ENCODE data around the gene REXO4.
A peak's percentile ranks its signal among the peaks of the same experiment; 100 is the strongest.

Gene REXO4

GRCh38 chr9:133384736-133385321 is 33.0 kb downstream of the REXO4 start:
- Histone ChIP-seq H3K4ac (ENCODE audit: low read depth, low read length) (no peak overlapping the region), H4K91ac (ENCODE audit: low read depth, low read length) (no peak overlapping the region), H3K9me3 (ENCODE audit: insufficient read depth, low read depth, low read length) (peaks cover 15% of the 10 kb centered on the region), H3K18ac (ENCODE audit: low read length) (no peak overlapping the region), H2AK5ac (ENCODE audit: low read length) (no peak overlapping the region), H3K9ac (ENCODE audit: low read length) (no peak overlapping the region), H2BK120ac (ENCODE audit: insufficient read depth, low read length, poor library complexity) (no peak overlapping the region), H3K79me2 (ENCODE audit: control insufficient read depth, insufficient read depth, low read length, poor library complexity) (no peaks in the 10 kb centered on the region), H3K23ac (ENCODE audit: low read length) (no peak overlapping the region), H3K4me2 (ENCODE audit: low read length) (no peak overlapping the region), H2BK12ac (ENCODE audit: low read length) (no peak overlapping the region), H4K12ac (ENCODE audit: low read depth, low read length) (no peak overlapping the region), H3K36me3 (ENCODE audit: control insufficient read depth in 1 of 2, insufficient read depth in 2 of 2, low read length in 2 of 2) (no peaks in the 10 kb centered on the region), H4K8ac (ENCODE audit: low read depth, low read length) (no peak overlapping the region), H3K4me1 (ENCODE audit: control insufficient read depth in 1 of 2, insufficient read depth in 2 of 2, low read length in 2 of 2) (peaks cover 0 to 3% of the 10 kb centered on the region in 2 experiments), H2BK5ac (ENCODE audit: low read depth, low read length, poor library complexity) (no peak overlapping the region), H3K4me3 (ENCODE audit: low read depth, low read length) (no peak overlapping the region), H3K14ac (ENCODE audit: low read length) (no peak overlapping the region), H3K27ac (ENCODE audit: low read depth, low read length) (no peak overlapping the region), H3K79me1 (ENCODE audit: low read length) (no peaks in the 10 kb centered on the region), H3K27me3 (ENCODE audit: insufficient read depth, low read length) (no peaks in the 10 kb centered on the region), H2AFZ (ENCODE audit: insufficient read depth, low read length, poor library complexity) (no peak overlapping the region)
- no peak for DNase-seq
- no CpG with 5 or more reads among the region's 17 CpGs for WGBS (ENCODE audit: extremely low coverage, insufficient coverage, insufficient read length)

- no peaks in the 10 kb centered on the region for H3K36me3 ChIP-seq (ENCODE audit: control insufficient read depth in 1 of 2, insufficient read depth in 2 of 2, low read length in 2 of 2)
- H2AFZ ChIP-seq (ENCODE audit: insufficient read depth, low read length, poor library complexity) = no peak overlapping the region
- no peak overlapping the region for H2BK5ac ChIP-seq (ENCODE audit: low read depth, low read length, poor library complexity)
- H3K9me3 ChIP-seq (ENCODE audit: insufficient read depth, low read depth, low read length) = peaks cover 11% of the 10 kb centered on the region
- H2BK120ac ChIP-seq (ENCODE audit: insufficient read depth, low read length, poor library complexity) = no peak overlapping the region
- peaks cover 0 to 3% of the 10 kb centered on the region in 2 experiments for H3K4me1 ChIP-seq (ENCODE audit: control insufficient read depth in 1 of 2, insufficient read depth in 2 of 2, low read length in 2 of 2)
- H2BK12ac ChIP-seq (ENCODE audit: low read length) = no peak overlapping the region
- no peaks in the 10 kb centered on the region for H3K27me3 ChIP-seq (ENCODE audit: insufficient read depth, low read length)
- H4K91ac ChIP-seq (ENCODE audit: low read depth, low read length) = no peak overlapping the region
- H3K4ac ChIP-seq (ENCODE audit: low read depth, low read length) = no peak overlapping the region
- no peaks in the 10 kb centered on the region for H3K79me2 ChIP-seq (ENCODE audit: control insufficient read depth, insufficient read depth, low read length, poor library complexity)
- H4K12ac ChIP-seq (ENCODE audit: low read depth, low read length) = no peak overlapping the region
- H3K14ac ChIP-seq (ENCODE audit: low read length) = no peak overlapping the region
- H4K8ac ChIP-seq (ENCODE audit: low read depth, low read length) = no peak overlapping the region
- no peak for DNase-seq
- H3K4me3 ChIP-seq (ENCODE audit: low read depth, low read length) = no peak overlapping the region
- H3K79me1 ChIP-seq (ENCODE audit: low read length) = no peaks in the 10 kb centered on the region
- H3K4me2 ChIP-seq (ENCODE audit: low read length) = no peak overlapping the region
- no peak overlapping the region for H3K23ac ChIP-seq (ENCODE audit: low read length)
- WGBS (ENCODE audit: extremely low coverage, insufficient coverage, insufficient read length) = no CpG with 5 or more reads among the region's 3 CpGs
- no peak overlapping the region for H3K9ac ChIP-seq (ENCODE audit: low read length)
- H2AK5ac ChIP-seq (ENCODE audit: low read length) = no peak overlapping the region
- no peak overlapping the region for H3K27ac ChIP-seq (ENCODE audit: low read depth, low read length)
- no peak overlapping the region for H3K18ac ChIP-seq (ENCODE audit: low read length)
Measured at GRCh38 chr9:133383438-133383837, 34.4 kb downstream of the REXO4 start.

GRCh38 chr9:133382507-133383141 is 35.2 kb downstream of the REXO4 start:
- Histone ChIP-seq H3K4me2 (ENCODE audit: low read length) (no peak overlapping the region), H3K36me3 (ENCODE audit: control insufficient read depth in 1 of 2, insufficient read depth in 2 of 2, low read length in 2 of 2) (no peaks in the 10 kb centered on the region), H3K4me3 (ENCODE audit: low read depth, low read length) (peak overlapping the region; percentile 27), H4K91ac (ENCODE audit: low read depth, low read length) (no peak overlapping the region), H3K79me1 (ENCODE audit: low read length) (no peaks in the 10 kb centered on the region), H3K4me1 (ENCODE audit: control insufficient read depth in 1 of 2, insufficient read depth in 2 of 2, low read length in 2 of 2) (no peaks in the 10 kb centered on the region), H3K14ac (ENCODE audit: low read length) (no peak overlapping the region), H4K8ac (ENCODE audit: low read depth, low read length) (no peak overlapping the region), H3K27me3 (ENCODE audit: insufficient read depth, low read length) (no peaks in the 10 kb centered on the region), H2AK5ac (ENCODE audit: low read length) (no peak overlapping the region), H2BK120ac (ENCODE audit: insufficient read depth, low read length, poor library complexity) (no peak overlapping the region), H2BK5ac (ENCODE audit: low read depth, low read length, poor library complexity) (no peak overlapping the region), H2AFZ (ENCODE audit: insufficient read depth, low read length, poor library complexity) (no peak overlapping the region), H3K4ac (ENCODE audit: low read depth, low read length) (no peak overlapping the region), H4K12ac (ENCODE audit: low read depth, low read length) (no peak overlapping the region), H3K9ac (ENCODE audit: low read length) (no peak overlapping the region), H3K27ac (ENCODE audit: low read depth, low read length) (no peak overlapping the region), H3K18ac (ENCODE audit: low read length) (no peak overlapping the region), H2BK12ac (ENCODE audit: low read length) (no peak overlapping the region), H3K9me3 (ENCODE audit: insufficient read depth, low read depth, low read length) (peaks cover 13% of the 10 kb centered on the region), H3K79me2 (ENCODE audit: control insufficient read depth, insufficient read depth, low read length, poor library complexity) (no peaks in the 10 kb centered on the region), H3K23ac (ENCODE audit: low read length) (no peak overlapping the region)
- no peak for DNase-seq
- WGBS (ENCODE audit: extremely low coverage, insufficient coverage, insufficient read length) = no CpG with 5 or more reads among the region's 4 CpGs

- Histone ChIP-seq H3K27ac (ENCODE audit: low read depth, low read length) (no peak overlapping the region), H2AFZ (ENCODE audit: insufficient read depth, low read length, poor library complexity) (no peak overlapping the region), H3K9ac (ENCODE audit: low read length) (no peak overlapping the region), H4K12ac (ENCODE audit: low read depth, low read length) (no peak overlapping the region), H3K79me2 (ENCODE audit: control insufficient read depth, insufficient read depth, low read length, poor library complexity) (peaks cover 4% of the 10 kb centered on the region), H3K27me3 (ENCODE audit: insufficient read depth, low read length) (no peaks in the 10 kb centered on the region), H2BK12ac (ENCODE audit: low read length) (no peak overlapping the region), H3K4ac (ENCODE audit: low read depth, low read length) (no peak overlapping the region), H2BK5ac (ENCODE audit: low read depth, low read length, poor library complexity) (no peak overlapping the region), H3K36me3 (ENCODE audit: control insufficient read depth in 1 of 2, insufficient read depth in 2 of 2, low read length in 2 of 2) (no peaks in the 10 kb centered on the region), H3K4me1 (ENCODE audit: control insufficient read depth in 1 of 2, insufficient read depth in 2 of 2, low read length in 2 of 2) (peaks cover 2 to 5% of the 10 kb centered on the region in 2 experiments), H4K91ac (ENCODE audit: low read depth, low read length) (no peak overlapping the region), H2AK5ac (ENCODE audit: low read length) (no peak overlapping the region), H3K79me1 (ENCODE audit: low read length) (peaks cover 6% of the 10 kb centered on the region), H3K23ac (ENCODE audit: low read length) (no peak overlapping the region), H3K4me2 (ENCODE audit: low read length) (no peak overlapping the region), H3K9me3 (ENCODE audit: insufficient read depth, low read depth, low read length) (peaks cover 13% of the 10 kb centered on the region), H3K14ac (ENCODE audit: low read length) (no peak overlapping the region), H3K4me3 (ENCODE audit: low read depth, low read length) (no peak overlapping the region), H3K18ac (ENCODE audit: low read length) (no peak overlapping the region), H4K8ac (ENCODE audit: low read depth, low read length) (no peak overlapping the region), H2BK120ac (ENCODE audit: insufficient read depth, low read length, poor library complexity) (no peak overlapping the region)
- WGBS (ENCODE audit: extremely low coverage, insufficient coverage, insufficient read length) = no CpG with 5 or more reads among the region's 4 CpGs
- DNase-seq = no peak
Measured at GRCh38 chr9:133380734-133381133, 37.1 kb downstream of the REXO4 start.

Measured in trophoblast cell (in vitro differentiated cells and primary cell).